ENCODE measurements around the gene SOX5. TPM values are rescaled to one million over a fixed set of nuclear protein-coding genes. Genes with fewer than 3 reads are reported as not detected.

The SOX5 gene
- total RNA-seq, 1 experiment from 2014 or later = 3.1 TPM

GRCh38 chr12:23687947-23688346 is 261.5 kb downstream of the SOX5 start:
- no peaks in the 10 kb centered on the region for H3K27me3 ChIP-seq (ENCODE audit: insufficient read depth, low read length)
- H4K8ac ChIP-seq (replicated peaks; ENCODE audit: insufficient read length, low read depth, low read length) = no peak overlapping the region
- H4K5ac ChIP-seq (ENCODE audit: insufficient read length, low read depth, low read length) = no peak overlapping the region
- no peak for TF ChIP-seq CTCF (conservative IDR thresholded peaks at IDR 0.05)
- H3K9me3 Mint-ChIP-seq = no peaks in the 10 kb centered on the region
- H3K4me3 Mint-ChIP-seq = no peak overlapping the region
- no peak for DNase-seq
- no peaks in the 10 kb centered on the region for H3K23me2 ChIP-seq (ENCODE audit: insufficient read length, low read depth, low read length, poor library complexity, severe bottlenecking)
- no peak overlapping the region for H2AK5ac ChIP-seq (ENCODE audit: insufficient read length, low read length)
- H3K9me3 ChIP-seq (ENCODE audit: control insufficient read depth, low read depth, low read length) = no peaks in the 10 kb centered on the region
- no peak overlapping the region for H4K91ac ChIP-seq (ENCODE audit: insufficient read length, low read depth, low read length)
- no CpG with 5 or more reads among the region's 1 CpG for WGBS (ENCODE audit: extremely low coverage, insufficient read length, low lambda C conversion rate)
- H2BK15ac ChIP-seq (ENCODE audit: low read depth, low read length) = no peak overlapping the region
- H3K4me1 Mint-ChIP-seq = peaks cover 7 to 17% of the 10 kb centered on the region in 2 experiments
- H3K27ac Mint-ChIP-seq = no peak overlapping the region
- no peaks in the 10 kb centered on the region for H3K27me3 Mint-ChIP-seq (ENCODE audit: low read depth)
- H4K20me1 ChIP-seq (ENCODE audit: control insufficient read depth, insufficient read depth, insufficient read length) = no peaks in the 10 kb centered on the region
- no peak overlapping the region for H3K18ac ChIP-seq (ENCODE audit: insufficient read length, low read depth, low read length)
- H3K79me1 ChIP-seq (ENCODE audit: insufficient read depth, low read depth, low read length, poor library complexity, severe bottlenecking) = no peaks in the 10 kb centered on the region
- H3K9ac ChIP-seq (ENCODE audit: extremely low read depth, insufficient read length, low read length) = no peak overlapping the region
- no peak overlapping the region for H3K14ac ChIP-seq (ENCODE audit: insufficient read depth, low read length)
- no peak overlapping the region for H3K4ac ChIP-seq (ENCODE audit: low read depth, low read length)
- no peak overlapping the region for H3K4me2 ChIP-seq (ENCODE audit: insufficient read depth, insufficient read length, low read length)
- no peak overlapping the region for H2BK5ac ChIP-seq (ENCODE audit: insufficient read length, low read length)
- H3K23ac ChIP-seq (ENCODE audit: insufficient read length, low read depth, low read length) = no peak overlapping the region
- no peak overlapping the region for H2BK12ac ChIP-seq (ENCODE audit: insufficient read length, low read depth, low read length)
- H3K79me2 ChIP-seq (ENCODE audit: insufficient read depth, low read length) = no peaks in the 10 kb centered on the region
- H3K56ac ChIP-seq (ENCODE audit: insufficient read length, low read depth, low read length) = no peak overlapping the region
- no peak overlapping the region for H3T11ph ChIP-seq (ENCODE audit: low read length)
- H3K27ac ChIP-seq (ENCODE audit: insufficient read length, low read depth, low read length) = no peak overlapping the region
- H2BK20ac ChIP-seq (ENCODE audit: low read depth, low read length, poor library complexity, severe bottlenecking) = no peak overlapping the region
- no peak overlapping the region for H2AFZ ChIP-seq (ENCODE audit: low read length)
- H3K4me1 ChIP-seq (ENCODE audit: insufficient read depth, low read length) = no peaks in the 10 kb centered on the region
- H2BK120ac ChIP-seq (ENCODE audit: low read depth, low read length, poor library complexity, severe bottlenecking) = no peak overlapping the region
- no peaks in the 10 kb centered on the region; a peak in 1 of 7 replicates for H3K36me3 Mint-ChIP-seq (ENCODE audit: insufficient read depth in 1 of 3, low read depth in 3 of 3)

Measured in H9 (cell line).